HG02884 (cell line): ENCODE measurements around the gene PPP2R5E.

Source experiments
- ATAC-seq: cut with Tn5 transposase; IDR thresholded peaks from one replicate; pipeline ENCODE4 v1.9.1; 2021; ENCODE audit warnings: mild to moderate bottlenecking, moderate library complexity; ENCODE audit not compliant: unreplicated experiment

Gene PPP2R5E

GRCh38 chr14:63474111-63474510 is 69.1 kb downstream of the PPP2R5E start:
- ATAC-seq = no peak

- no peak for ATAC-seq
Observed at GRCh38 chr14:63472986-63473788, 70.0 kb downstream of the PPP2R5E start.

- ATAC-seq = peak; percentile 96
Observed at GRCh38 chr14:63470962-63471793, 72.0 kb downstream of the PPP2R5E start.

GRCh38 chr14:63468294-63468693 is 74.9 kb downstream of the PPP2R5E start:
- ATAC-seq = no peak

- no peak for ATAC-seq
Observed at GRCh38 chr14:63467440-63468072, 75.6 kb downstream of the PPP2R5E start.

GRCh38 chr14:63465347-63465746 is 77.8 kb downstream of the PPP2R5E start:
- no peak for ATAC-seq

- no peak for ATAC-seq
Observed at GRCh38 chr14:63460680-63461369, 82.4 kb downstream of the PPP2R5E start.

GRCh38 chr14:63459738-63460137 is 83.4 kb downstream of the PPP2R5E start:
- ATAC-seq = no peak

GRCh38 chr14:63457498-63457897 is 85.7 kb downstream of the PPP2R5E start:
- ATAC-seq = no peak

- ATAC-seq = no peak
Observed at GRCh38 chr14:63454863-63455622, 88.1 kb downstream of the PPP2R5E start.

GRCh38 chr14:63454436-63454835 is 88.7 kb downstream of the PPP2R5E start:
- no peak for ATAC-seq

- no peak for ATAC-seq
Observed at GRCh38 chr14:63453443-63453936, 89.7 kb downstream of the PPP2R5E start.

GRCh38 chr14:63452796-63453195 is 90.4 kb downstream of the PPP2R5E start:
- no peak for ATAC-seq

- ATAC-seq = no peak
Observed at GRCh38 chr14:63448841-63449240, 94.3 kb downstream of the PPP2R5E start.

- no peak for ATAC-seq
Observed at GRCh38 chr14:63444588-63444987, 98.6 kb downstream of the PPP2R5E start.

GRCh38 chr14:63443988-63444387 is 99.2 kb downstream of the PPP2R5E start:
- no peak for ATAC-seq

- no peak for ATAC-seq
Observed at GRCh38 chr14:63443361-63443760, 99.8 kb downstream of the PPP2R5E start.

- no peak for ATAC-seq
Observed at GRCh38 chr14:63438065-63438757, 105.0 kb downstream of the PPP2R5E start.

- no peak for ATAC-seq
Observed at GRCh38 chr14:63436286-63437098, 106.7 kb downstream of the PPP2R5E start.
